ENCODE results near the gene NIN.
"Not testable (repeated sequence)": the region's sequence is repeated elsewhere in the genome, so short reads cannot be mapped to it uniquely, and the experiment has no call there.

Gene NIN

DNA sequence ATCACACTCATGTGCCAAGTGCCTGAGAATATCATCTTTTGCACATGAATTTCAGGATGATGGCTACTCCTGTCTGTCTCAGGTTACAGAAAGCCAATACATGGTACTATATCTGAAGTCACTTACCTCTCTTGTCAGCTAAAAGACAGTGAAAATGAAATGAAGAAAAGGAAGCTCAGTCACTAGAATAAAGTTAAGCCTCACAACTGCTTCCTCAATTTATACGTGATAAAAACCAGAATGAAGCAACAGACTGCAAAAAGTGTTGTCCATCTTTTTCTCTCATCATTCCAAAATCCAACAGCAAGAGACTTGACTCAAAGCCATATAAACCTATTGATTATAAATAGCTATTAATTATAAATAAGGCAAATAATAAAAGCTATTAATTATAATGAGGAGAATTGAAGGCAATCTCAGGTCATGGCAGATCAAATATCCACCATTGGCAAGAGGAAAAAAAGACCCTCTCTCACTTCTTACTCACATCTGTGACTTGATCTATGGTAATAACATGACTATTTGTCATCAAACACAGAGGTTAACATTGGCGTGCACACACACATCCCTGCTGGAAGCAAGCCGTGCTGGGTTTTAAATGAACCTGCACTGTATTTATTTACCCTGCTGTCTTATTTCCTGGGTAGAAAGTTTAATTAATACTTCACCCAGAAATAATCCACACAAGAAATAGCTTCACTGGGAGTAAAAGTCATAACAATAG, 10.0 kb downstream of the NIN start:
- H3K4me3 ChIP-seq (ENCODE audit: control insufficient read depth in 1 of 7, extremely low read depth in 1 of 7, insufficient read depth in 4 of 7, low read depth in 2 of 7, low read length in 6 of 7), result no peak overlapping the region
- peak in 2 of 3 donors; percentile 46 to 55 for DNase-seq
- 100% methylated on average over 1 of the region's 3 CpGs for WGBS (ENCODE audit: insufficient coverage)
- peaks cover 40 to 65% (median 47%) of the 10 kb centered on the region in 4 experiments for H3K4me1 ChIP-seq (ENCODE audit: control extremely low read depth in 1 of 4, control insufficient read depth in 4 of 4, insufficient read depth in 4 of 4, low read length in 3 of 4)
- H3K36me3 ChIP-seq (ENCODE audit: control insufficient read depth in 4 of 4, insufficient read depth in 4 of 4, low read length in 3 of 4), result peaks cover 0 to 30% (median 7%) of the 10 kb centered on the region in 4 experiments
- ChIA-PET POLR2A (interaction anchor here (0.8 kb wide), 1 partner anchor 10 kb away, joined by 3 read pairs; no protein-coding TSS in a partner anchor), CTCF (interaction anchor here (0.7 to 3.6 kb wide), 8 partner anchors 9 to 44 kb away, joined by 3 to 21 read pairs (median 7); partner anchors contain the start of gene NIN)
- no peaks in the 10 kb centered on the region for H3K9me3 ChIP-seq (ENCODE audit: control extremely low read depth in 1 of 5, control insufficient read depth in 4 of 5, insufficient read depth in 2 of 5, low read depth in 1 of 5, low read length in 4 of 5)
- H3K27me3 ChIP-seq (replicated peaks in 2 of 5; ENCODE audit: control insufficient read depth in 4 of 5, insufficient read depth in 5 of 5, low read length in 4 of 5), result no peaks in the 10 kb centered on the region
- no peak overlapping the region for H3K27ac ChIP-seq (ENCODE audit: insufficient read depth in 1 of 2, low read depth in 1 of 2, low read length in 2 of 2, poor library complexity in 1 of 2, severe bottlenecking in 2 of 2)

DNA sequence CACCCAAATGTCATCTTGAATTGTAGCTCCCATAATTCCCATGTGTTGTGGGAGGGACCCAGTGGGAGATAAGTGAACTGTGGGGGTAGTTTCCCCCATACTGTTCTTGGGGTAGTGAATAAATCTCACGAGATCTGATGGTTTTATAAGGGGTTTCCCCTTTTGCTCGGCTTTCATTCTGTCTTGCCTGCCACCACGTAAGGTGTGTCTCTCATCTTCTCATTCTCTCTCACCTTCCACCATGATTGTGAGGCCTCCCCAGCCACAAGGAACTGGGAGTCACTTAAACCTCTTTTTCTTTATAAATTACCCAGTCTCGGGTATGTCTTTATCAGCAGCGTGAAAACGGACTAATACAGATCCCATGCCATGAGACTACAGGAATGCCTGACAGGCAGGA, 11.7 kb downstream of the NIN start:
- H3K9me3 ChIP-seq (ENCODE audit: control extremely low read depth in 1 of 5, control insufficient read depth in 4 of 5, insufficient read depth in 2 of 5, low read depth in 1 of 5, low read length in 4 of 5); H3K4me3 ChIP-seq (ENCODE audit: control insufficient read depth in 1 of 7, extremely low read depth in 1 of 7, insufficient read depth in 4 of 7, low read depth in 2 of 7, low read length in 6 of 7); H3K27ac ChIP-seq (ENCODE audit: insufficient read depth in 1 of 2, low read depth in 1 of 2, low read length in 2 of 2, poor library complexity in 1 of 2, severe bottlenecking in 2 of 2); H3K27me3 ChIP-seq (replicated peaks in 2 of 5; ENCODE audit: control insufficient read depth in 4 of 5, insufficient read depth in 5 of 5, low read length in 4 of 5); DNase-seq; POLR2A ChIA-PET: not testable (repeated sequence)
- 83% methylated on average over 2 of the region's 6 CpGs for WGBS (ENCODE audit: insufficient coverage)
- Histone ChIP-seq H3K36me3 (ENCODE audit: control insufficient read depth in 4 of 4, insufficient read depth in 4 of 4, low read length in 3 of 4) (peaks cover 0 to 31% (median 7%) of the 10 kb centered on the region in 4 experiments), H3K4me1 (ENCODE audit: control extremely low read depth in 1 of 4, control insufficient read depth in 4 of 4, insufficient read depth in 4 of 4, low read length in 3 of 4) (peaks cover 35 to 54% (median 41%) of the 10 kb centered on the region in 4 experiments)
- CTCF ChIA-PET, result interaction anchor here (1.4 to 2.4 kb wide), 2 partner anchors 10 to 41 kb away, joined by 8 to 10 read pairs; no protein-coding TSS in a partner anchor

DNA sequence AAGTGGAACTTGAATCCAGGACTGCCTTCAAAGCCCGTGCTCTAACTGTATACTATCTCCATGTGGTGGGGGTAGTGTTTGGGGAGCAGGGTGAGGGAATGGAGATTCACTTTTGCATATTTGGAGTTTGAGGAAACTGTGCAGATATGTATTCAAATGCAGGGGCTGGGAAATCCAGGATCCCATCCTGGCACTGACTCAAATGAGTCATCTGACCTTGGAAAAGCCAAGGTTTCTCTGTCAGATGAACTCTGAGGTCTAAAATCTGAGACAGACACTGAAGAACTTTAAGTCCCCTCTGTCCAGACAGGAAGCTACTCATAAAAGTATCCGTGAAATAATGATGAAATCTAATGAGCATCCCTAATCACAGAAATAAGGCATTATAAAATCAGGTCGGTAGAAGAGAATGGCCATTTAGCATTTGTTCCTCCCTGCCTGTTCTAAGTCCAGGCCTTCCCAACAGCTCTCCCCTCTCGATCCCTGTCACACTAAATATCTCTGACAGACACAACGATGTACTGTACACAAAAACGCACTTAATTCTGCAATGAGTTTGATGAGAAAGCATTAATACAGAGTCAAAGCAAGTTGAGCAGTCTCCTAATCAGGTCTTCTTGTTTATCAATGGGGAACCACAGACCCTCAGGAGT, 14.4 kb downstream of the NIN start:
- peaks cover 22 to 49% (median 36%) of the 10 kb centered on the region in 4 experiments for H3K4me1 ChIP-seq (ENCODE audit: control extremely low read depth in 1 of 4, control insufficient read depth in 4 of 4, insufficient read depth in 4 of 4, low read length in 3 of 4)
- no peaks in the 10 kb centered on the region for H3K9me3 ChIP-seq (ENCODE audit: control extremely low read depth in 1 of 5, control insufficient read depth in 4 of 5, insufficient read depth in 2 of 5, low read depth in 1 of 5, low read length in 4 of 5)
- no peak overlapping the region for H3K4me3 ChIP-seq (ENCODE audit: control insufficient read depth in 1 of 7, extremely low read depth in 1 of 7, insufficient read depth in 4 of 7, low read depth in 2 of 7, low read length in 6 of 7)
- 98% methylated on average over 5 of the region's 6 CpGs for WGBS (ENCODE audit: insufficient coverage)
- DNase-seq, result no peak
- ChIA-PET POLR2A (no interaction called here), CTCF (interaction anchor here (0.6 to 2.4 kb wide), 7 partner anchors 7 to 44 kb away, joined by 3 to 8 read pairs (median 4); no protein-coding TSS in a partner anchor)
- H3K27me3 ChIP-seq (replicated peaks in 2 of 5; ENCODE audit: control insufficient read depth in 4 of 5, insufficient read depth in 5 of 5, low read length in 4 of 5), result no peaks in the 10 kb centered on the region
- H3K27ac ChIP-seq (ENCODE audit: insufficient read depth in 1 of 2, low read depth in 1 of 2, low read length in 2 of 2, poor library complexity in 1 of 2, severe bottlenecking in 2 of 2), result no peak overlapping the region
- H3K36me3 ChIP-seq (ENCODE audit: control insufficient read depth in 4 of 4, insufficient read depth in 4 of 4, low read length in 3 of 4), result peaks cover 0 to 34% (median 8%) of the 10 kb centered on the region in 4 experiments

DNA sequence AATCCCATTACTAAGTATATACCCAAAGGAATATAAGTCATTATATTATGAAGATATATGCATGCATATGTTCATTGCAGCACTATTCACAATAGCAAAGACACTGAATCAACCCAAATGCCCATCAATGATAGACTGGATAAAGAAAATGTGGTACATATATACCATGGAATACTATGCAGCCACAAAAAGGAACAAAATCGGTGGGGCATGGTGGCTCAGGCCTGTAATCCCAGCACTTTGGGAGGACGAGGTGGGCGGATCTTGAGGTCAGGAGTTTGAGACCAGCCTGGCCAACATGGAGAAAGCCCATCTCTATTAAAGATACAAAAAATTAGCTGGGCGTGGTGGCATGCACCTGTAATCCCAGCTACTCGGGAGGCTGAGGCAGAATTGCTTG, 15.4 kb downstream of the NIN start:
- CTCF ChIA-PET, result interaction anchor here (1.1 to 2.3 kb wide), 3 partner anchors 11 to 44 kb away, joined by 3 to 7 read pairs (median 5); no protein-coding TSS in a partner anchor
- not testable (repeated sequence) for DNase-seq; H3K4me3 ChIP-seq (ENCODE audit: control insufficient read depth in 1 of 7, extremely low read depth in 1 of 7, insufficient read depth in 4 of 7, low read depth in 2 of 7, low read length in 6 of 7); H3K9me3 ChIP-seq (ENCODE audit: control extremely low read depth in 1 of 5, control insufficient read depth in 4 of 5, insufficient read depth in 2 of 5, low read depth in 1 of 5, low read length in 4 of 5); H3K27me3 ChIP-seq (replicated peaks in 2 of 5; ENCODE audit: control insufficient read depth in 4 of 5, insufficient read depth in 5 of 5, low read length in 4 of 5); H3K27ac ChIP-seq (ENCODE audit: insufficient read depth in 1 of 2, low read depth in 1 of 2, low read length in 2 of 2, poor library complexity in 1 of 2, severe bottlenecking in 2 of 2)
- 100% methylated on average over 5 of the region's 5 CpGs for whole genome bisulfite sequencing (ENCODE audit: insufficient coverage)
- peaks cover 15 to 39% (median 26%) of the 10 kb centered on the region in 4 experiments for H3K4me1 ChIP-seq (ENCODE audit: control extremely low read depth in 1 of 4, control insufficient read depth in 4 of 4, insufficient read depth in 4 of 4, low read length in 3 of 4)
- H3K36me3 ChIP-seq (ENCODE audit: control insufficient read depth in 4 of 4, insufficient read depth in 4 of 4, low read length in 3 of 4), result peaks cover 0 to 29% (median 8%) of the 10 kb centered on the region in 4 experiments
- POLR2A ChIA-PET, result interaction anchor here (0.6 kb wide), 1 partner anchor 14 kb away, joined by 3 read pairs; no protein-coding TSS in a partner anchor

DNA sequence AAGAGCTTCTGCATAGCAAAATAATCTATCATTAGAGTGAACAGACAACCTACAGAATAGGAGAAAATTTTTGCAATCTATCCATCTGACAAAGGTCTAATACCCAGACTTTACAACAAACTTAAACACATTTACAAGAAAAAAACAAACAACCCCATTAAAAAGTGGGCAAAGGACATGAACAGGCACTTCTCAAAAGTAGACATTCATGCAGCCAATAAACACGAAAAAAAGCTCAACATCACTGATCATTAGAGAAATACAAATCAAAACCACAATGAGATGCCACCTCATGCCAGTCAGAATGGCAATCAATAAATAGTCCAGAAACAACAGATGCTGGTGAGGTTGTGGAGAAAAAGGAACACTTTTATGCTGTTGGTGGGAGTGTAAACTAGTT, 15.9 kb downstream of the NIN start:
- ChIA-PET POLR2A (interaction anchor here (0.6 kb wide), 1 partner anchor 14 kb away, joined by 3 read pairs; no protein-coding TSS in a partner anchor), CTCF (interaction anchor here (1.1 to 2.3 kb wide), 3 partner anchors 11 to 44 kb away, joined by 3 to 7 read pairs (median 5); no protein-coding TSS in a partner anchor)
- WGBS (ENCODE audit: insufficient coverage), result 100% methylated on average over 1 of the region's 1 CpG
- not testable (repeated sequence) for DNase-seq; H3K9me3 ChIP-seq (ENCODE audit: control extremely low read depth in 1 of 5, control insufficient read depth in 4 of 5, insufficient read depth in 2 of 5, low read depth in 1 of 5, low read length in 4 of 5); H3K27ac ChIP-seq (ENCODE audit: insufficient read depth in 1 of 2, low read depth in 1 of 2, low read length in 2 of 2, poor library complexity in 1 of 2, severe bottlenecking in 2 of 2); H3K27me3 ChIP-seq (replicated peaks in 2 of 5; ENCODE audit: control insufficient read depth in 4 of 5, insufficient read depth in 5 of 5, low read length in 4 of 5); H3K4me3 ChIP-seq (ENCODE audit: control insufficient read depth in 1 of 7, extremely low read depth in 1 of 7, insufficient read depth in 4 of 7, low read depth in 2 of 7, low read length in 6 of 7)
- Histone ChIP-seq H3K36me3 (ENCODE audit: control insufficient read depth in 4 of 4, insufficient read depth in 4 of 4, low read length in 3 of 4) (peaks cover 0 to 25% (median 6%) of the 10 kb centered on the region in 4 experiments), H3K4me1 (ENCODE audit: control extremely low read depth in 1 of 4, control insufficient read depth in 4 of 4, insufficient read depth in 4 of 4, low read length in 3 of 4) (peaks cover 15 to 34% (median 23%) of the 10 kb centered on the region in 4 experiments)

DNA sequence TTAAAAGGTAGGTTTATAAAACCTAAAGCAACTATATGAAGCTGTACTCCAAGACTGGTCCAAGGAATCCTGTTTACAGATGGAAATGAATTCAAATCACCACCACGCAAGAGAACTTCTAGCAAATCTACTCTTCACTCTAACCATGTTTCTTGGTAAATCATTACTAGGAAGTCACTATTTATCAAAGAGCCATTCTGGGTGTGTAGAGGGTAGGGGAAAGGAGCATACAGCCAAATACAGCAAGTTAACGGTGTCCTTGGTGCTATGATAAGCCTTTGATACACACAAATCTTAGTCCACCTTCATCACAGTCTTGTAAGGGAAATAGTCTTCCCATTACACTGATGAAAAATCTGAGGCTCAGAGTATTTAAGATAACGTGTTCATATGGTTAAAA, 16.8 kb downstream of the NIN start:
- peaks cover 0 to 26% (median 4%) of the 10 kb centered on the region in 4 experiments for H3K36me3 ChIP-seq (ENCODE audit: control insufficient read depth in 4 of 4, insufficient read depth in 4 of 4, low read length in 3 of 4)
- no peak overlapping the region for H3K4me3 ChIP-seq (ENCODE audit: control insufficient read depth in 1 of 7, extremely low read depth in 1 of 7, insufficient read depth in 4 of 7, low read depth in 2 of 7, low read length in 6 of 7)
- WGBS (ENCODE audit: insufficient coverage), result no CpG with 5 or more reads among the region's 3 CpGs
- POLR2A ChIA-PET, result no interaction called here
- DNase-seq, result no peak
- peak overlapping the region in 1 of 2 experiments; percentile 31 for H3K27ac ChIP-seq (ENCODE audit: insufficient read depth in 1 of 2, low read depth in 1 of 2, low read length in 2 of 2, poor library complexity in 1 of 2, severe bottlenecking in 2 of 2)
- H3K27me3 ChIP-seq (replicated peaks in 2 of 5; ENCODE audit: control insufficient read depth in 4 of 5, insufficient read depth in 5 of 5, low read length in 4 of 5), result no peaks in the 10 kb centered on the region
- H3K9me3 ChIP-seq (ENCODE audit: control extremely low read depth in 1 of 5, control insufficient read depth in 4 of 5, insufficient read depth in 2 of 5, low read depth in 1 of 5, low read length in 4 of 5), result no peaks in the 10 kb centered on the region
- CTCF ChIA-PET, result interaction anchor here (1.0 to 2.3 kb wide), 3 partner anchors 9 to 44 kb away, joined by 4 to 7 read pairs (median 7); partner anchors contain the start of gene NIN
- peaks cover 15 to 32% (median 20%) of the 10 kb centered on the region in 4 experiments for H3K4me1 ChIP-seq (ENCODE audit: control extremely low read depth in 1 of 4, control insufficient read depth in 4 of 4, insufficient read depth in 4 of 4, low read length in 3 of 4)

Measured in common myeloid progenitor, CD34-positive (primary cell).